CD14-positive monocyte (primary cell): ENCODE results near the gene NTPCR. TPM values are rescaled to one million over a fixed set of nuclear protein-coding genes. Genes with fewer than 3 reads are reported as not detected.

Experiments
- DNase-seq, 3 donors: peaks; one replicate each; pipeline ENCODE4 v3.0.0-alpha.2; 2011 to 2022
- H2AFZ ChIP-seq: 2 replicates; pipeline ENCODE4 v1.6.0; 2012; ENCODE audit warnings: mild to moderate bottlenecking, low read depth, low read length, inconsistent platforms; ENCODE audit not compliant: insufficient read depth, poor library complexity, severe bottlenecking
- H3K27ac ChIP-seq, 2 donors: 1 replicate in 1 of 2; 2 replicates in 1 of 2; pipeline ENCODE4 v1.5.1; 2012 to 2013; ENCODE audit warnings: low read length in 2 of 2, control low read depth in 1 of 2, inconsistent platforms in 1 of 2, low read depth in 1 of 2, mild to moderate bottlenecking in 1 of 2
- H3K27me3 ChIP-seq, 2 donors: one replicate each; pipeline versions ENCODE4 v1.6.0 to v1.6.1; 2011 to 2013; ENCODE audit warnings: low read length in 2 of 2; ENCODE audit not compliant: control insufficient read depth in 2 of 2, insufficient read depth in 2 of 2
- H3K36me3 ChIP-seq, 2 donors: replicated peaks in 1 of 2; 1 replicate in 1 of 2; 2 replicates in 1 of 2; pipeline versions ENCODE4 v1.5.1 to v1.6.1; 2012 to 2013; ENCODE audit warnings: low read length in 2 of 2, control low read depth in 1 of 2, inconsistent platforms in 1 of 2, mild to moderate bottlenecking in 1 of 2; ENCODE audit not compliant: insufficient read depth in 2 of 2, control insufficient read depth in 1 of 2
- H3K4me1 ChIP-seq, 2 donors: 1 replicate in 1 of 2; 2 replicates in 1 of 2; pipeline versions ENCODE4 v1.5.1 to v1.6.1; 2012 to 2013; ENCODE audit warnings: low read length in 2 of 2, control low read depth in 1 of 2, inconsistent platforms in 1 of 2, mild to moderate bottlenecking in 1 of 2, moderate library complexity in 1 of 2; ENCODE audit not compliant: insufficient read depth in 2 of 2, control insufficient read depth in 1 of 2
- H3K4me2 ChIP-seq: replicated peaks from 2 replicates; pipeline ENCODE3; 2012; ENCODE audit warnings: low read length, moderate library complexity, mild to moderate bottlenecking; ENCODE audit not compliant: poor library complexity, severe bottlenecking; ENCODE audit errors: extremely low read depth
- H3K4me3 ChIP-seq, 3 experiments: fragments of 200-600 bp in 1 of 3; sonication (generic) in 1 of 3; replicated peaks in 1 of 3; 1 replicate in 2 of 3; 2 replicates in 1 of 3; pipeline ENCODE4 v1.5.1; 2011 to 2013; ENCODE audit warnings: low read length in 3 of 3, mild to moderate bottlenecking in 3 of 3, control low read depth in 2 of 3, low read depth in 2 of 3, inconsistent platforms in 1 of 3, moderate library complexity in 1 of 3
- H3K79me2 ChIP-seq: 2 replicates; pipeline ENCODE4 v1.6.0; 2012; ENCODE audit warnings: mild to moderate bottlenecking, control low read depth, inconsistent platforms, low read length, moderate library complexity; ENCODE audit not compliant: insufficient read depth
- H3K9ac ChIP-seq: 2 replicates; pipeline ENCODE4 v1.6.0; 2017; ENCODE audit warnings: low read length, mild to moderate bottlenecking; ENCODE audit not compliant: insufficient read depth, poor library complexity, severe bottlenecking
- H3K9me3 ChIP-seq, 2 donors: replicated peaks in 1 of 2; 1 replicate in 1 of 2; 2 replicates in 1 of 2; pipeline versions ENCODE4 v1.5.1 to v1.6.1; 2012 to 2013; ENCODE audit warnings: low read length in 2 of 2, control low read depth in 1 of 2; ENCODE audit not compliant: control insufficient read depth in 1 of 2, insufficient read depth in 1 of 2
- H4K20me1 ChIP-seq: 2 replicates; pipeline ENCODE4 v1.6.0; 2012; ENCODE audit warnings: mild to moderate bottlenecking, low read length, control low read depth, moderate library complexity; ENCODE audit not compliant: insufficient read depth
- H3K27ac Mint-ChIP-seq, 7 donors: one replicate each; pipeline ENCODE4 v1.8.0; 2020; ENCODE audit warnings: mild to moderate bottlenecking in 7 of 7, mixed read lengths in 7 of 7, moderate library complexity in 6 of 7, inconsistent platforms in 2 of 7
- H3K27me3 Mint-ChIP-seq, 3 donors: one replicate each; pipeline ENCODE4 v1.8.0; 2021 to 2022; ENCODE audit warnings: low read depth in 3 of 3, mild to moderate bottlenecking in 3 of 3, mixed read lengths in 3 of 3, moderate library complexity in 3 of 3, inconsistent platforms in 1 of 3
- H3K36me3 Mint-ChIP-seq, 2 donors: one replicate each; pipeline ENCODE4 v1.8.0; 2020; ENCODE audit warnings: mixed read lengths in 2 of 2, inconsistent platforms in 1 of 2, mild to moderate bottlenecking in 1 of 2
- H3K4me1 Mint-ChIP-seq: one replicate; pipeline ENCODE4 v1.8.0; 2020; ENCODE audit warnings: mild to moderate bottlenecking, mixed read lengths
- H3K4me3 Mint-ChIP-seq, 2 donors: one replicate each; pipeline ENCODE4 v1.8.0; 2020; ENCODE audit warnings: mild to moderate bottlenecking in 2 of 2, mixed read lengths in 2 of 2, moderate library complexity in 1 of 2
- H3K9me3 Mint-ChIP-seq, 7 donors: one replicate each; pipeline ENCODE4 v1.8.0; 2020 to 2022; ENCODE audit warnings: mixed read lengths in 7 of 7, mild to moderate bottlenecking in 6 of 7, moderate library complexity in 6 of 7, inconsistent platforms in 2 of 7
- CTCF ChIP-seq: fragments of 200-600 bp; IDR thresholded peaks from one replicate; pipeline ENCODE4 v1.8.0; 2022; ENCODE audit warnings: antibody characterized with exemption, mild to moderate bottlenecking
- WGBS: methylation state at CpG from one replicate; pipeline ENCODE4 v1.1.5; 2013; ENCODE audit warnings: missing lambda C conversion rate; ENCODE audit not compliant: insufficient coverage; 5-methylcytosine and 5-hydroxymethylcytosine counted together
- intact Hi-C, 2 donors: fragments of 100-400 bp; cut with micrococcal nuclease; formaldehyde crosslinking; loops; one replicate each; pipeline versions ENCODE4 v1.15.0 to v1.15.1; 2023
- polyA plus RNA-seq, 3 donors: library from polyadenylated mRNA; depleted of rRNA in 1 of 3; unstranded in 2 of 3; stranded (reverse) in 1 of 3; fragments of 300-500 nt in 2 of 3; fragments of >200 nt in 1 of 3; fragmentation: Illumina TruSeq in 2 of 3; gene quantifications; 1 replicate in 2 of 3; 2 replicates in 1 of 3; pipeline ENCODE4 v1.2.3, GENCODE V29; 2012 to 2021

NTPCR gene
- polyA plus RNA-seq, 3 donors: 8.6 to 42.0 (median 31.7) TPM

GRCh38 chr1:232986527-232986922 is 36.1 kb downstream of the NTPCR start:
- Histone ChIP-seq H4K20me1 (no peaks in the 10 kb centered on the region), H3K27ac (no peak overlapping the region), H3K79me2 (no peaks in the 10 kb centered on the region), H3K9me3 (no peaks in the 10 kb centered on the region), H3K9ac (no peak overlapping the region), H3K36me3 (peaks cover 0 to 7% of the 10 kb centered on the region in 2 donors), H3K4me3 (no peak overlapping the region), H3K27me3 (no peaks in the 10 kb centered on the region), H2AFZ (no peak overlapping the region), H3K4me1 (no peaks in the 10 kb centered on the region), H3K4me2 (no peak overlapping the region)
- H3K27ac Mint-ChIP-seq: no peak overlapping the region
- no peak for TF ChIP-seq CTCF
- WGBS: 94% methylated on average over 2 of the region's 5 CpGs
- H3K27me3 Mint-ChIP-seq: peaks cover 0 to 2% (median 0%) of the 10 kb centered on the region in 3 donors
- no peak overlapping the region for H3K4me3 Mint-ChIP-seq
- peaks cover 6 to 20% of the 10 kb centered on the region in 2 donors for H3K36me3 Mint-ChIP-seq
- H3K4me1 Mint-ChIP-seq: no peaks in the 10 kb centered on the region
- peaks cover 0 to 2% (median 0%) of the 10 kb centered on the region in 7 donors for H3K9me3 Mint-ChIP-seq
- no peak for DNase-seq
- intact Hi-C loops: no loop called here

GRCh38 chr1:232987046-232987773 is 36.8 kb downstream of the NTPCR start:
- H4K20me1 ChIP-seq: no peaks in the 10 kb centered on the region
- H3K36me3 ChIP-seq: peaks cover 0 to 7% of the 10 kb centered on the region in 2 donors
- peaks cover 0 to 2% (median 0%) of the 10 kb centered on the region in 7 donors for H3K9me3 Mint-ChIP-seq
- H3K9me3 ChIP-seq: no peaks in the 10 kb centered on the region
- no peaks in the 10 kb centered on the region for H3K4me1 Mint-ChIP-seq
- peaks cover 6 to 20% of the 10 kb centered on the region in 2 donors for H3K36me3 Mint-ChIP-seq
- H3K27me3 Mint-ChIP-seq: peaks cover 0 to 2% (median 0%) of the 10 kb centered on the region in 3 donors
- H3K4me1 ChIP-seq: no peaks in the 10 kb centered on the region
- H3K27me3 ChIP-seq: no peaks in the 10 kb centered on the region
- no peak overlapping the region for H3K4me2 ChIP-seq
- H3K4me3 ChIP-seq: no peak overlapping the region
- H2AFZ ChIP-seq: no peak overlapping the region
- intact Hi-C loops: no loop called here
- no peak for TF ChIP-seq CTCF
- no peak overlapping the region for H3K9ac ChIP-seq
- no peak for DNase-seq
- no peaks in the 10 kb centered on the region for H3K79me2 ChIP-seq
- 96% methylated on average over 9 of the region's 11 CpGs for WGBS
- no peak overlapping the region for H3K4me3 Mint-ChIP-seq
- peak overlapping the region in 1 of 7 donors; percentile 28 for H3K27ac Mint-ChIP-seq
- H3K27ac ChIP-seq: no peak overlapping the region
